Testis (tissue), 3 donors: ENCODE data around the gene BRAF. TPM values are rescaled to one million over a fixed set of nuclear protein-coding genes. Genes with fewer than 3 reads are reported as not detected.

Experiments used
- DNase-seq: peaks from one replicate; pipeline ENCODE4 v3.0.0-alpha.2; 2019
- H3K27ac ChIP-seq, 2 donors: fragments of 200-600 bp; sonication (generic); one replicate each; pipeline ENCODE4 v1.5.1; 2019
- H3K27me3 ChIP-seq: fragments of 200-600 bp; sonication (generic); one replicate; pipeline ENCODE4 v1.5.1; 2019
- H3K36me3 ChIP-seq: fragments of 200-600 bp; sonication (generic); one replicate; pipeline ENCODE4 v1.5.1; 2017; ENCODE audit warnings: low read depth; ENCODE audit errors: missing control alignments
- H3K4me1 ChIP-seq: fragments of 200-600 bp; sonication (generic); one replicate; pipeline ENCODE4 v1.5.1; 2019
- H3K4me3 ChIP-seq, 2 donors: fragments of 200-600 bp; sonication (generic); one replicate each; pipeline ENCODE4 v1.5.1; 2017 to 2019
- H3K9me3 ChIP-seq: fragments of 200-600 bp; sonication (generic); one replicate; pipeline ENCODE4 v1.5.1; 2017
- POLR2A ChIP-seq: fragments of 450-650 bp; IDR thresholded peaks from one replicate; pipeline ENCODE4 v1.6.1; 2017; ENCODE audit warnings: antibody characterized with exemption, mild to moderate bottlenecking, moderate library complexity
- WGBS, 2 donors: methylation state at CpG; one replicate each; pipeline ENCODE4 v1.1.5; 2018; 5-methylcytosine and 5-hydroxymethylcytosine counted together
- intact Hi-C: fragments of 100-400 bp; cut with DNase I; formaldehyde crosslinking; loops from one replicate; pipeline ENCODE4 v1.15.1; 2023; ENCODE audit warnings: low total_unique reads
- polyA plus RNA-seq: library from polyadenylated mRNA; stranded (reverse); fragments of 350-450 nt; fragmentation: Illumina TruSeq; extraction: RNeasy Lipid Tissue Mini Kit (QIAGEN cat#74804); gene quantifications from one replicate; pipeline ENCODE4 v1.2.3, GENCODE V29; 2014; ENCODE audit warnings: low read depth, low replicate concordance; ENCODE audit not compliant: insufficient read depth
- total RNA-seq, 2 donors: library from RNA; depleted of rRNA; stranded (reverse); fragments of >200 nt; gene quantifications; one replicate each; pipeline ENCODE4 v1.2.3, GENCODE V29; 2016
- TF ChIP-seq, protein P1 (sequence below), 3 experiments: fragments of 450-650 bp in 2 of 3; fragments of 200-600 bp in 1 of 3; sonication (generic) in 1 of 3; IDR thresholded peaks; one replicate each; pipeline ENCODE4 v1.5.1; 2016 to 2019; ENCODE audit warnings: antibody characterized with exemption in 3 of 3, mild to moderate bottlenecking in 2 of 3, moderate library complexity in 1 of 3

BRAF gene
- total and polyA plus RNA-seq, 3 donors from 2014 or later, result 63.3 to 124 (median 82.6) TPM

DNA sequence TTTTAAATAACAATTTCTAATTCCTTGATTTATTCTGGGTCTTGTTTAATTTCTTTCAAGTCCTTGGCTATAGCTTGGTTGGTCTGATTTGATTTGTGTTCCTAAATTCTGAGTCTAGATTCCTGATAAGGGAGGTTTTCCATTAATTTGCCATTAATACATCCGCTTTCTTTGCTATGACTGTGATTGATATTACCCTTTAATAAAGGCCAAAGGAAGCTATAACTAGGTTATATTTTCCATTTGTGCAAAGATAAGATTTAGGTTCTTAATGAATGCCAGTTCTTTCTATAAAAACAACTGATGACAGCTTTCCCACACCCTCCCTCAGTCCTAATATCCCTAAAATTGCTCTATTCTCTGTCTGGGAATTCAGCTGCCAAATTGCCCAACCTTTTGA is 200.0 kb downstream of the BRAF start:
- H3K27ac ChIP-seq, result no peak overlapping the region
- intact Hi-C loops, result no loop called here
- no peaks in the 10 kb centered on the region for H3K9me3 ChIP-seq
- no peaks in the 10 kb centered on the region for H3K4me1 ChIP-seq
- H3K27me3 ChIP-seq, result no peaks in the 10 kb centered on the region
- TF ChIP-seq, protein P1, sequence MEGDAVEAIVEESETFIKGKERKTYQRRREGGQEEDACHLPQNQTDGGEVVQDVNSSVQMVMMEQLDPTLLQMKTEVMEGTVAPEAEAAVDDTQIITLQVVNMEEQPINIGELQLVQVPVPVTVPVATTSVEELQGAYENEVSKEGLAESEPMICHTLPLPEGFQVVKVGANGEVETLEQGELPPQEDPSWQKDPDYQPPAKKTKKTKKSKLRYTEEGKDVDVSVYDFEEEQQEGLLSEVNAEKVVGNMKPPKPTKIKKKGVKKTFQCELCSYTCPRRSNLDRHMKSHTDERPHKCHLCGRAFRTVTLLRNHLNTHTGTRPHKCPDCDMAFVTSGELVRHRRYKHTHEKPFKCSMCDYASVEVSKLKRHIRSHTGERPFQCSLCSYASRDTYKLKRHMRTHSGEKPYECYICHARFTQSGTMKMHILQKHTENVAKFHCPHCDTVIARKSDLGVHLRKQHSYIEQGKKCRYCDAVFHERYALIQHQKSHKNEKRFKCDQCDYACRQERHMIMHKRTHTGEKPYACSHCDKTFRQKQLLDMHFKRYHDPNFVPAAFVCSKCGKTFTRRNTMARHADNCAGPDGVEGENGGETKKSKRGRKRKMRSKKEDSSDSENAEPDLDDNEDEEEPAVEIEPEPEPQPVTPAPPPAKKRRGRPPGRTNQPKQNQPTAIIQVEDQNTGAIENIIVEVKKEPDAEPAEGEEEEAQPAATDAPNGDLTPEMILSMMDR (IDR thresholded peaks at IDR 0.05), result no peak
- TF ChIP-seq POLR2A, result no peak
- no peak overlapping the region for H3K4me3 ChIP-seq
- 100% methylated on average over 1 of the region's 1 CpG for WGBS, 2 donors
- no peak for DNase-seq
- H3K36me3 ChIP-seq, result no peaks in the 10 kb centered on the region

DNA sequence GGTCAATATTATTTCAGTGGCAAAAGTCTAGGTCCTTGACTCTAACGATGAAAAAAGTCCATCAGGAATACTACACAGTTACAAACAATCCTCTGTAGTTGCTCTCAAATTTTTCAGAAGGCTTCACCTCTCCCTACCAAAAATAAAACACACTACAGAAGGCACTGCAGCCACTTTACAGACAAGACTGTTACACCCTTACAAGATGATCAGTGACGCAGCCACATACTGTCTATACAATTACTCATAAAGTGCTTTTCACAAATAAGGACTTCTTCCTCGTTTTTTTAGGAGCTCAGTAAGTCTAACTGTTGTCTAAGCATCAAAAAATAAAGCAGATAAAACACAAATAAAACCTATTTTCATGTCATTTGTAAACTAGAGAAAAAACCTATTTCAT is 201.2 kb downstream of the BRAF start:
- DNase-seq, result no peak
- H3K9me3 ChIP-seq, result no peaks in the 10 kb centered on the region
- intact Hi-C loops, result no loop called here
- H3K36me3 ChIP-seq, result no peaks in the 10 kb centered on the region
- H3K27ac ChIP-seq, result no peak overlapping the region
- TF ChIP-seq POLR2A, result no peak
- TF ChIP-seq, protein P1 (IDR thresholded peaks at IDR 0.05), result no peak
- WGBS, 2 donors, result 84 to 86% methylated on average over 3 of the region's 3 CpGs
- H3K4me1 ChIP-seq, result no peaks in the 10 kb centered on the region
- H3K4me3 ChIP-seq, result no peak overlapping the region
- H3K27me3 ChIP-seq, result no peaks in the 10 kb centered on the region

DNA sequence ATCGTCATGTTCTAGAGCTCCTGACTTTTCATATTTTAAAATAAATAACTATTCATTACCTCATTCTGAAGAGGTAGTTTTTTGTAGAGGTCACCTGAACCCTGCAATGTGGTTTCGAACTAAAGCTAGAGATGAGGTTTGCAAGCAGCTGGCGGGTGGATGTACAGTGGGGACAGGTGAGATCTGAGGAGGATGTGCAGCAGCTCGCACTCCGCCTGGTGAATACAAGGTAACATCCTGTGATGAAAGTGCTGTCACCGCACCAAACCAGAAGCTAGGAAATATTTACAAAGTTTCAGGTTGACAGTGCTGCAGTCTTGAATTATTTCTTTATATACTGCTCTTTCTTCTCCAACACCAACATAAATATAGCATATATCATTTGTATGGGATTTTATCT is 201.7 kb downstream of the BRAF start:
- Histone ChIP-seq H3K27ac (no peak overlapping the region), H3K36me3 (no peaks in the 10 kb centered on the region), H3K4me3 (no peak overlapping the region), H3K9me3 (no peaks in the 10 kb centered on the region), H3K4me1 (no peaks in the 10 kb centered on the region), H3K27me3 (no peaks in the 10 kb centered on the region)
- no peak for TF ChIP-seq POLR2A
- TF ChIP-seq, protein P1 (IDR thresholded peaks at IDR 0.05), result no peak
- intact Hi-C loops, result no loop called here
- 88 to 94% methylated on average over 6 of the region's 6 CpGs for WGBS, 2 donors
- no peak for DNase-seq

DNA sequence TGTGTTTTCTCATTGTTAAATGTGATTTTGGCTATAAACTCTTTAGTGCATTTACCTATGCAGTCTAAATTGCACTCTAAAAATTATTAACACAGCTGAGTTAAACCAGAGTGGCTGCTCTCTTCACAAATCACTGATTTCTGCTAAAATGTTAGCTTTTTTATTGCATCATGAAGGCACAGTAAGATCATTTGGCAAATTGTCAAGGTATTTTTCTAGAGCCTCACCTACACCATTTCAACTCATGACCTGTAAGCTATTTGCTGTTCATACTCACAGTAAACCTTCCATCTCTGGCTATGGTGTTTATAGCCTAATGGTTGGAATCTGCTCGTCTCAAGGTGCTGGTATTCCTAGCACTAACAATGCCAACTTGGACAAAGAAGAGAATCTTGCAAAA is 202.5 kb downstream of the BRAF start:
- H3K27me3 ChIP-seq, result no peaks in the 10 kb centered on the region
- DNase-seq, result no peak
- TF ChIP-seq, protein P1 (IDR thresholded peaks at IDR 0.05), result no peak
- no peak for TF ChIP-seq POLR2A
- no peaks in the 10 kb centered on the region for H3K36me3 ChIP-seq
- no peaks in the 10 kb centered on the region for H3K9me3 ChIP-seq
- intact Hi-C loops, result no loop called here
- WGBS, 2 donors, result 77 to 90% methylated on average over 1 of the region's 1 CpG
- H3K4me3 ChIP-seq, result no peak overlapping the region
- H3K4me1 ChIP-seq, result no peaks in the 10 kb centered on the region
- no peak overlapping the region for H3K27ac ChIP-seq

DNA sequence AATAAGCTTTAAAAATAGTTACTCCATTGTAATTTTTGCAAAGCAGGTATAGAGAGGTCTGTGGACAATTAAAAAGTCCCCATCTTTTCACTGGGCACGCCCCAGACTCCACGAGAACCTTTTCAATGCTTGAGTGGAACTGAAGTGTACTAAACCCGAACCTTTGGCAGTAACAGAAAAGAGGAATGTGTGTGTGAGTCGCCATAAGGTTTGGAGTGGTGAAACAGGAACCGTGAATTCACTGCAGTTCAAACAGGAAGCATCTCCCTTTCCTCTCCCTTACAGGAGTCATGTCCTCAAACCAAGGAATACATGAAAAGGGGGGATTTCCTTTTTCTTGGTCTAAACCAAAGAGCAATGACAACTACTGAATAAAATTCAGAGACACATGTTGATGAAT is 205.0 kb downstream of the BRAF start:
- intact Hi-C loops, result no loop called here
- Histone ChIP-seq H3K27me3 (no peaks in the 10 kb centered on the region), H3K9me3 (no peaks in the 10 kb centered on the region), H3K36me3 (no peaks in the 10 kb centered on the region), H3K4me3 (no peak overlapping the region), H3K4me1 (no peaks in the 10 kb centered on the region), H3K27ac (no peak overlapping the region)
- 64 to 80% methylated on average over 5 of the region's 5 CpGs for WGBS, 2 donors
- TF ChIP-seq POLR2A, result no peak
- no peak for DNase-seq
